Fibroblast of upper back skin (primary cell): Measurements from ENCODE around the gene CEMIP.
A peak's percentile ranks its signal among the peaks of the same experiment; 100 is the strongest.

Experiments used
- DNase-seq: peaks from one replicate; pipeline ENCODE4 v3.0.0-alpha.2; 2013

Gene CEMIP

DNA sequence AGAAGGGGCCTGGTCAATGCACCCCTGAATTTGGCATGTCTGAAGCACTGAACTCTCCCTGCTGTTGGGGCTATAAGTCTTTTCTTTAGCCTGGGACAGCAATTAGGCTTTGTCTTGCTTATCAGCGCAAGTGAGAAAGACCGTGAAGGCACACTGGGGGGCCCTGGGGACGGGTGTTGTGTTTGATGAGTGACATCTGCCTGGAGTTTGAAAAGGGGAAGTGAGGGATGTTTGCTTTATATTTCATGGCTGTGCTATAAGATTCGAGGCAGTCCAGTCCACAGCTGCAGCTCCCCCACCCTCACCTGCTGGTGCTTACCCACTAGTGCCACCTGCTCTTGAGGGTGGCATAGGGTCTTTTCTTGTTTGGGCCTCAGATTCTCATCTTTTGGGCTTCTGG, 44.8 kb downstream of the CEMIP start:
- no peak for DNase-seq

DNA sequence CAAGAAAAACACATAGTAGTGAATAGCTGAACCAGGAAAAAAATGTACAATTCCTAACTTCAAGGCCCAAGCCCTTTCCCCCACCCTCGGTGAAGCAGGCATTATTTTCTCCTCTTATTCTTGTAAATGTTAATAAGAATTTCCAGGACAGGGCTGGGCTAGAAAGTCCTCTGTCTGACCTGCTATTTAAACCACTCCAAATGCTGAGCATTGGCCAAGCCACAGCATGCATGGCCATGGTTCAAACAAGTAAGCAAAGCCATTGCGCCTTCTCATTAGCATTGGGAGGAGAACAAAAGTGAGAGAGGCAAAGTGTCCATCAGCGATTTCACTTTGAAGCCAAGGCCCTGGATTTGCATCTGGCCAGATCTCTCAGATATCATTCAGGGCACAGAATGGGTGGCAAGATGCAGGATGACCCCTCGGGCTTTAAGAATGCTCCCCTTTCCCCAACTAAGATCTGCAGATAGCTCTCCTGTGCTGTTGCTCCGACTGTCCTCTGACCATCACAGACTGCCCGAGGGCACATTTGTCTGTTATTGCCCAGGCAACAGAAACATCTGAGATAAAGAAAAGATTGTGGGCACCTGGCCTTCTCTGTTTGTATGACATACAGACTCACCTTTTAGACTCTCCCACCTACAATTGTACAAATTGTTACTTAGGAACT, 46.3 kb downstream of the CEMIP start:
- DNase-seq, result peak; percentile 31

DNA sequence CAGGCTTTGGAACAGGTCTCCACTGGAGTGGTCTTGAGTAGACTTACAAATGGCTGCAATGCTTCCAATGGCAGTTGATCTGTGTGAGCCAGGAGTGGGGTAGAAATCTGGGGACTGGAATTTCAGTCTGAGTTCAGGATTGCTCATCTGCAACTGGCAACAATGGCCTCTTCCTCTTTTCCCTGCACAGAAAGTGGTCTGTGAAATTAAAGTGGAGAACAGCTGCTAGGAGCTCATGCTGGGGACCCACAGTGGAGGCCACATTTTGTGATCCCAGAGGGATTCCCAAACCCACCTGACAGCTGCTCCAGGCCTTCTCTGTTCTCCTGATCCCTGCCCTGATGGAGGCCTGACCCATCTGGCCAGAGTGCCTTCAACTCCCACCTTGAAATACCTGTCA, 49.6 kb downstream of the CEMIP start:
- DNase-seq, result no peak

DNA sequence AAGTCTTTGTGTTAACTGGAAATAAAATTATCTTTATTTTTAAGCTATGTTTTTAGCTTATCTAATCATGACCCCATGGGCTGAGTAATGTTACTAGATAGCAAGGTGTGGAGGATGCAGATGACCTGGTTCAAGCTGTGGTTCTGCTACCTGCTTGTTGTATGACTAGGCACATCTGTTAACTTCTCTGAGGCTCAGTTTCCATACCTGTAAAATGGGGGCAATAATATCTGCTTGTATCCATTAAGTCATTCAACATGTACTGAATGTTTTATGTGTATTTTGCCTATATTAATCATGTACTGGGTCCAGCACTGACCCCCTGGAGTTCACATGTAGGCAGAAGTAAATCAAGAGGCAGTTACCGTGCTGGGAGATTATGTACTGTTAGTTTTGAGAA, 51.5 kb downstream of the CEMIP start:
- no peak for DNase-seq

DNA sequence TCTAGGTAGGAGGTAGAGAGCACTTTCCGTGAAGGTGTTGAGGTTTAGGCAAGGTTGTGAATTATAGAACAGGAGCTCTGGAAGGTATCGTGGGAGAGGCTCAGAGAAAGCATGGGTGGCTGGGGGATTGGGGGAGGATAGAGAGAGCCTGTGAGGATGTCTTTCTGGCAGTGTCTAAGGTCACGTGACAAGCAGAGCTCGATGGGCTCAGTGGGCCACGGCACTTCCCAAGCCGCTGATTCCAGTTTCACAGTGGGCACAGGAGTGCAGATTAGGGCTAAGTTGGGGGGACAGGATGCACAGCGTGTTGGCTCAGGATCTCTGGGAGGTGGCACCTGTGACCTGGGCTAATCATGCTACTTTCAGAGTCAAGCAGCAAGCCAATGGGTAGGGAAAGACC, 52.0 kb downstream of the CEMIP start:
- no peak for DNase-seq

DNA sequence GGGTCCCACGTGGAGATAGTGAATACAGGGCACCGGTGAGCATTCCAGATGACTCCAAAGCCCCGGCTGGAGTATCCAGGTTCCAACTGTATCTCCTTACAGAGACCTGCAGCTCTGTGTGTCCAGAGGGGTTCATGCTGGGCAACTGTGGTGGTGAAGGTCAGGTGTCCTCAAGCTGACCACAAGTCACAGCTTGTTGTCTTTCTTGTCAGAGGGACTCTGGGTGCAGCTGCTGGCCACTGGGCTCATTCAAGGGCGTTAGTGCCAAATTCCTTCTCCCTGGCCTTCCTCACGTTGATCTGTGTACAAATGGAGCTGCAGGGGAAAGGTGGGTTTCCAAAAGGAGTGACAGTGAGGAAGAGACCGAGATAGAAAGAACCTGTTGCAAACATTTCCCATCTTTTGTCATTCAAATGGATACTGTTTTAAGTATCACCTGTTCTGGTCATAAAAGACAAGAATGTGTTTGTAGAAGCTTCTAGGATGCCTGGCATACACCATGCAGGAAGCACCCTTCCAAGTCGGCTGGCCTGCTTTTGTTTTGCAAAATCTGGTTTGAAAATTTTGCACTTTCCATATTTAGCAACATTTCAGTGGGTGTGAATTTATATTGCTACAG, 52.5 kb downstream of the CEMIP start:
- DNase-seq, result no peak

DNA sequence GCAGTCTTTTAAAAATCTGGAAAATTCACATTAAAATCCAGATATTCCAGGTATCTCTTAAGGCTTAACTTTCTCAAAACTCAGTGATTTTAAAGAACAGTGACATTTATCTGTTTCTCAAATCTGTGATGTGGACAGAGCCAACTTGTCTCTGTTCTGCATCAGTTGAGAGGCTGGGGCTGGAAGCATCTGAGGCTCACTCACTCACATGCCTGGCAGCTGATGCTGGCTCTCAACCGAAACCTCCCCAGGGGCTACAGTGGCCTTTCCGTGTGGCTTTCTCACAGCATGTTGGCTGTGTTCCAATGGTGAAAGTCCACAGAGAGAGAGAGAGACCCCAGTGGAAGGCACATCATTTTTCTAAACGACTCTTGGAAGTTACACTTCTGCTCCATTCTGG, 53.5 kb downstream of the CEMIP start:
- DNase-seq, result no peak

DNA sequence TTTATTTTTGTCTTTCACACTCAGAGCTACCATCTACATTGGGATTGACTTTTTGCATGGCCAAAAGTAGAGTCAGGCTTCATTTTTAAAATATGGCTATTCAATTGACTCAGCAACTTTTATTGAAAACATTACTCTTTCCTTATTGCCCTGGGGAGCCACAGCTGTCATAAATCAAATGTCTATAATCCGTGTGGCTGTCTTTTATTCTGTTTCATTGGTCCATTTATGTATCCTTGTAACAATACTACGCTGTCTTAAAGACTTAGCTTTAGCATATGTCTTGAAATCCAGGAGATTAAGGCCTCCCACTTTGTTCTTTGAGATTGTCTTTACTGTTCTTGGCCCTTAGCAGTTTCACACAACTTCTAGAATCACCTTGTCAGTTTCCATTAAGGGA, 55.2 kb downstream of the CEMIP start:
- no peak for DNase-seq

DNA sequence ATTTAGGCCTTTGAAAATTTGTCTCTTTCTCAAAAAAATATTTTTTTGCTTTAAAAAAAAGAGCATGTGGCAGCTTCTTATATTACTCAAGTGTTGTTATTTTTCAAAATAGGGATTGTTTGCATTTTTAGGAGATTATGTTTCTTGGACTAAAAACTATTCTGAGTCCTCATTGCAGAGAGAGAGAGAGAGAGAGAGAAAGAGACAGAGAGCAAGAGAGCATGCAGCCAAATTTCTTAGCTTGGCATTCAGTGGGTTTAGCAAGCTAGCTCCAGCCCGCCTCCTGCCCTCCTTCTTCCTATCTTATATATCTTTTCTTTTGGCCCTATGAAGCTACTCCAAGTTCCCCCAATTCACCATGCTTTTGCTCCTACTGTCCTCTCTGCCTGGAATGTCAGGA, 55.7 kb downstream of the CEMIP start:
- no peak for DNase-seq

DNA sequence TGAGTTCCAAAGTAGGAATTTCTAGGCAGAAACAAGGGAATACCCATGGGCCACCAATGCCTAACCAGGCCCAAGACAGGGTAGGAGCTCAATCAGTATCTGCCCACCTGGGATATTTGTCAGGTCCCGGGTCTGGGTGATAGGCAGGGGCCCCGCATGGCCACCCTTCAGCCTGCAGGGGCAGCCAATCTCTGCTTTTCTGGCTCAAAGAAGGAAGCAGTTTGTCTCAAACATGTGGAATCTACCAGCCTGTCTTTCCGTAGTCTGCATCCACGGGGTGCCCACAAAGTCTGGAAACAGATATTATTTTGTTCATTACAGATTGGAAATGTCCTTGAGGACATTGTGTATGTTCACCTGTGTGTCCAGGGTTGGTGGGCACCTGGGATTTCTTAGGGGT, 56.2 kb downstream of the CEMIP start:
- DNase-seq, result no peak

DNA sequence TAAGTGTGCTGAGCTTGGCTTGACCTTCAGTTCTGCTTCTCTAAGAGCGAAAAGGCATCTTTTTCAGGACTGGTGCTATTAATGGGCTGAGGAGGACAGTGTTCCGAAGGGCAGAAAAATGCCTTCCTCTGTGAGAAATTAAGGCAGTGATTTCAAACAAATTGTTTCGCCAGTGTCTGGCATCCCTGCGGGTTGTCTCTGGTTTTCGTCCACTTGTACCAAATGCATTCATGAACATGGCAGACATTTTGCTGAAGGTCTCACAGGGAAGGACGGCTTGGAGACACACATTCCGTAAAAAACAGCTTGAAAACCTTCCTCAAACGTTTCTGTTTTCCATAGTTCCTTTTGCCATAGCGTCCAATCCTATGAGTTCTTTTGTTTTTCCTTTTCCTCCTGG, 57.1 kb downstream of the CEMIP start:
- DNase-seq, result no peak

DNA sequence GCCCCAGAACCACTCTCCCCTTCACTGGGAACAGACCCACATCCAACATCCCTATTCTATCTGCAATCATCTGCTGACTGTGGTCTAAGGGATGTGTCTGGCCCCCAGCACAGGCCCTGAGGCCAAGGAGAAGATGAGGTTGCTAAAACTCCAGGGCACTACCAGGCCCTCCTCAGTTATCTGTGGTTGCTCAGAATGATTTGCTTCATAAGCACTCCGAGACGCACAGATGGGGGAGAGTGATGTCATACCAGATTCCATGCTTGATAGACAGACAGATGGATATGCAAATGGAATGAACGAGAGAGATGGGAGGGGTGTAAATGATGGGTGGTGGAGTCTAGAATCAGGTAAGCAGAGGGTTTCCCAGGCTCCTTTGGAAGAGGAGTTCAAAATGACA, 57.8 kb downstream of the CEMIP start:
- no peak for DNase-seq

DNA sequence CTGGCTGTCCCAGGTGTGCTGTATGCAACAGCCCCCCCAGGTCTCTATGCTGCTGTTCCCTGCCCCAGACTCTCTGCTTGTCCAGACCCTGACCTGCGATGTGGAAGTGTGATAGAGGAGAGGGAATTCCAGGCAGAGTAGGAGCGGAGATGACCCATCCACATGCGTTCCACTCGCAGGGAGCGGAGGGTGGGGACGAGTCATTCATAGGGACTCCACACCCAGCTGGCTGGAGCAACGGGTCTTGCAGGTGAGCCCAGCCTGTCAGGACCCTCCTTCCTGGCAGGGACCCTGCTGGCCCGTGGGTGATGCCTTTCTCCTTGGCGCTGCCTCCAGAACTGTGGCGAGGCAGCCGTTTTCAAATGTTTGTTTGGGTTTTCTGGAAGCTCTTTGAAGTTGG, 58.8 kb downstream of the CEMIP start:
- no peak for DNase-seq

DNA sequence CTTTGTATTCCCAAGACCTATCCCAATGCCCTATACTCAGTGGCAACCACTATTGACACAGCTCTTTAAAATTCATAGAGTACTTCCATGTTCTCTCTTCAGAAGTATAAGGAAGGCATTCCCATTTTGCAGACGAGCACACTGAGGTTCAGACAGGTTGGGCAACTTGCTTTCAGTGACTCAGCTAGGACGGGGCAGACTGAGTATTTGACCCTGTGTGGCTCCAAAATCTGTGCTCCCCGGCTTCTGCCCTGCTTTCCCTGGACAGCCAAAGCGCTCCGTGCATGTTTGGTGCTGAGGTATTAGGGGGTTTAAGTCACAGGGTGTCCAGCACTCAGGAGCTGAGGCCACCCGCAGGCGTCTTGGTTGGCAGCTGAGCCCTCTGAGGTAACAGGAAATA, 59.5 kb downstream of the CEMIP start:
- no peak for DNase-seq

DNA sequence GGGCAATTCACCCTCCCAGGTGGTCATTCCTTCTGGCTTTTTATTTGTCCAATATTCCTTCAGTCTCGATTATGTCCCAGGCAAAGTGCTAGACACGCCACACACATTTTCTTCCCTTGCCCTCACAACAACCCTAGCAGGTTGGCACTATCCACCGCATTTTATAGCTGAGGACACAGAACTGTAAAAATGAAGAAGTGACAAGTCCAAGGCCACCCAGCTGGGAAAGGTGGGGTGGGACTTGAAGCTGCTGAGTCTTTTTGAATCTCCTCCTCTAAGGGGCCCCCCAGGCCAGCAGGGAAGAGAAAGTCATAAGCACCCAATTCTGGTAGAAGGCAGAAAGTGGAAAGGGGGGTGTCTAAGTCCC, 60.6 kb downstream of the CEMIP start:
- DNase-seq, result no peak

DNA sequence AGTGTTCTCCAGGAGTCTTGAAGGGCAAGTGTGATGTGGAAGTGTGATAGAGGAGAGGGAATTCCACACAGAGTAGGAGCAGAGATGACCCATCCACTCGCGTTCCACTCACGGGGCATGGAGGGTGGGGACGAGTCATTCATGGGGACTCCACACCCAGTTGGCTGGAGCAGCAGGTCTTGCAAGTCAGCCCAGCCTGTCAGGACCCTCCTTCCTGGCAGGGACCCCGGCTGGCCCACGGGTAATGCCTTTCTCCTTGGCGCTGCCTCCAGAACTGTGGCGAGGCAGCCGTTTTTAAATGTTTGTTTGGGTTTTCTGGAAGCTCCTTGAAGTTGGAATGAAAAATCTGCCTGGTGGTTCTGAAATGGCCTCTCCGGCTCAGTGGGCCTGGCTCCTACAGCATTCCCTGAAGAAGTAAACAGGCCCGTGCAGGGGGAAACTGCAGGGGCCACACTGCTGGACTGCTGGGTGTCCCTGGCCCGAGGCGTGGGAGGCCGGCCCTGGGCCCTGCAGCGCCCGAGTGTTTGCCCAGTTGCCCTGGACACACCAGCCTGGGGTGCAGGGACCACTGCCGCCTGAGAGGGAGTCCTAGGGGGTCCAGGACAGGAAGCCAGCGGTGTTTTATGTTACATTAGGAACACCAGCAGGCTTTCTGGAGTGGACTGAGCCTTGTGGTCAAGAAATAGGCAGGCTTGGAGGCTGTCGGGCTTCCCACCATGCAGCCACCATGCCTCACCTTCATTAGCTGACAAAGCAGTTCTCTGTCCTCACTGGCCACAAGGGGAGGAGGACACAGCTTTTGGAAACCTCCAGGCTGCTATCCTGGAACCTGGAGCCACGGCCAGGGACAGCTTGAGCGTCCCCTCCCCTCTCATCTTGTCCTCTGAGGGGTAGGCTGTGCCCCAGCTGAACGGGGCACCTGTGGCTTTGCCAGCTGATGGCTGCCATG, 61.3 kb downstream of the CEMIP start:
- DNase-seq, result no peak

DNA sequence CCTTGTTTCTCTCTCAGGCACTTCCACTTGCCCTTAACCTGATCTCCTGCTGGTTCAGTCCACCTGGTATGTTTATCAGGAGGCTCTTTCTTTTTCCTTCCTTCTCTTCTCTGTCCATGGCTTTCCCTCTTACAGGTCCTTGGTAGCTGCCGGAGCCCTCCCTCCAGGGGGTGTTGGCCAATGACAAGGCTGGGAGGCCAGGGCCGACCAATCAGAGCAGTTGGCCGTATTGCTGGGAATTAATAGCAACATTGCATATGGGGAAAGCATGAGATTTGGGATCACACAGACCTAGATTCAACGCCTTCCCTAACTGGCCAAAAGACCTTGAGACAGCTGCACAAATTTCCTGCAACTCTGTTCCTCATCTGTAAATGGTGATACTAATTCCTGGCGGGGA, 62.4 kb downstream of the CEMIP start:
- no peak for DNase-seq

DNA sequence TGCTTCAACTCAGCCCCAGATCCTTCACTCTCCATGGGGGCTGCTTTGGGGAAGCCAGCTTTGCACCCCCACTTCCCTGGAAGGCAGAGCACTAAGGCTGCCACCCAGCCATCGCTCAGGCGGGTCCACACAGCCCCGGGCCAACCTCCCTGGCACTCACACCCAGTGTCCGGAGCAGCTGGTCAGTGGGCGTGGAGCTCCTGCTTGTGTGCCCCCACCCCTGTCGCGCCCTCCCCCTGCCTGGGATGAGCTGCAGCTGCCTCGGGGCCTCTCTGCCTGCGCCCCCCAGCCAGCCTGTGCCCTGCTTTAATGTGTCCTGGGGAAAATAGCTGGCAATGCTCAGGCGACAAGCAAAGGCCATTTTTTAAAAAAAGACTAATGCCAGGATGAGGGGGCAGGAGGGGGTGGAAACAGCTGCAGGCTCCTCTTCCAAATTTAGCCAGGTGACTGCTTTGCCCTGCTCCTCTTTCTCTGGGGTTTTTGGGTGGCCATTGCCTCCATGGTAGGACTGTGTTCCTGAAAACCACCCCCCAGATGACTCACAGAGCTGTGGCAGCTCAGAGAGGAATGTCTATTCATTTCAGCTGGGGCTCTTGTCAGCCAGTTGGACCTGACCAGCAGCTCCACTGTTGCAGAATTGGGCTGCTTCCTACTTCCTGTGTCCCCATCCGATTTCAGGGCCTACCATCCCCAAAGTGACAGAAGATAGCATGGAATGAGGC, 65.0 kb downstream of the CEMIP start:
- peak; percentile 61 for DNase-seq

DNA sequence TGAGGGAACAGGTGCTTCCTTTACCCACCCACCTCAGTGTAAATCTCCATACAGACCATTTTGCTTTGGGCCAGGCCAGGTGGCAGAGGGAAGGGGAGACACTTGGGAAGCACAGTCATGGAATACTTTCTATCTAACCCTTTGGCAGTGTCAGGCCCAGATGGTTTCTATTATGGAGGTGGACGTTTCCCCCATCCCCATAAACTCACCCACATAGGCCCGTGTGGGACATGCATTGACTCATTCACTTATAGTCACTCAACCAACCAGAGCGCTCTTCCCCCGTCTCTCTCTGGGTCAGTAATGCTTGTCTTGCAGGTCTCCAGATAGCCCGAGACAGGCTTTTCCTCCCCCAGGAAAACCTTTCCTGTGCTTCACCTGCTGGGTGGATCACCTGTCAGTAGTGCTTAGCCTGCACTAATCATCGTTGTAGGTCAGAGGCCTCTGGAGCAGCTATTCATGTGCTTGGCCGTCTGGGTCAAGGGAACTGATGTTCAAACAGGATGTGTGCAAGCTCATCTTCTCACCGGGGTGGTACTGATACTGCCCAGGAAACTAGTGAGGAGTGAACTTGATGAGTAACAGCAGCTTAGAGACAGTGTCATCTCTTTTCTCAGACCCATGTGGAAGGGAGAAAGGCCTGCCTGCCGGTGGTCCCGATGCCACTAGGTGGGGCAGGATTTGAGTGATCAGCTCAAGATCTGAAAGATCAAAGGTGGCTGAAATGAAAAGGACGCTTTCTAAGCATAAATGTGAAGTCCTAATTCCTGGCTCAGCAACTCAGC, 67.1 kb downstream of the CEMIP start:
- peak; percentile 28 for DNase-seq

DNA sequence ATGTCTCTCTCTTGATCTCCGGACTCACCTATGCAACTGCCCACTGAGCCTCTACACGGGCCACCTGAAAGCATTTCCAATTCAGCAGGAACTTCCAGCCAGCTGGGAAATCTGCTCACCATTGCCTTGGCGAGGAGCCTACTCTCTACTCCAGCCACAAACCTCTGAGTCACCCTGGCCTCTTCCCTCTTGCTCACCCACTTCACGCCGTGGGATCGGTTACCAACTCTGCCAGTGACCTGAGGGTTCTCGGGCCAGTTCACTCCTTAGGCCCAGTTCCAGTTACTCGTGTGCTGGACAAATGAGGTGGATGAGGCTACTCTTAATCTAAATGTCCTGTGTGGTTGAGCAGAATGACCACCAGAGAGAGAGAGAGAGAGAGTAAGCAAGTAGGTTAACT, 70.1 kb downstream of the CEMIP start:
- DNase-seq, result peak; percentile 83

DNA sequence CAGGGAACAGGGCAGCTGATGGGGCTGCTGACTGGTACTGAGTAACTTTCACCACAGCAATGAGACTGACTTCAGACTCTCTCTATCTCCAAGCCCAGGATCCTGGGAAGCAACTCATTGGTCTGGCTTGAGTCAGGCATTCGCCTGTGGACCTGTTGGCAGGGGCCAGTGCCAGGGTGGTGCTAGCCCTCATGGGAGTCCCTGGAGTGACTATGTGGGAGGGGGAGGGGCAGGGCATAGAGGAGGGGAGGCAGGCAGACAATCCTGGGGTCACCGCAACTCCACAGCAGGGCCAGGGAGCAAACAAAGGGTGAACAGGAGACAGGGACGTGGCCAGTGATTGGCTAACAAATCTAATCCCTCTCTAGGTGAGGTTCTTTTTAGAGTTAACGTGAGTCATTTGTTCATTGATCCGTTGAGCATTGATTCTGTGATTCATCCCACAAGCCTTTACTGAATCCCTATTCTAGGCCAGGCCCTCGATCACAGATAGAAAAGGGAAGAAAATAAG, 71.8 kb downstream of the CEMIP start:
- no peak for DNase-seq

DNA sequence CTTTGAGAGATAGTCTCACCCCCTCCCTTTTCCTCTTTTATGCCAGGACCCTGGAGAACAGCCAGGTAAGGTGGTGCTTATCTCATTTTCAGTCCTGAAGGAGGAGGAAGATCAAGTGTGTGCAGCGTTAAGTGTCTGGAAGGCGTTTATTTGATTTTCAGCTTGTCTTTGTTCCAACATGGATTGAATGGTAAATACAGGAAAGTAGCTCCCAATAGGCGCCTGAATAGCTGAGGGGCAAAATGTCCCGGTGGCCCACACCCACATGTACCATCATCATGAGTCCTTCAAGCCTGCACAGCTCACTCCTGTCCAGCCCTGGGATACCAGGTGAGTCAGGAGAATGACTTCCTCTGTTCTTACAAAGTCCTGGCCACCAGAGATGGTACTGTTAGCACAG, 73.5 kb downstream of the CEMIP start:
- no peak for DNase-seq
